H9 (cell line): ENCODE results near the gene NPDC1. TPM values are rescaled to one million over a fixed set of nuclear protein-coding genes. Genes with fewer than 3 reads are reported as not detected.
A peak's percentile ranks its signal among the peaks of the same experiment; 100 is the strongest.
"Not testable (repeated sequence)": the region's sequence is repeated elsewhere in the genome, so short reads cannot be mapped to it uniquely, and the experiment has no call there.

Experiments used
- DNase-seq: peaks from one replicate; pipeline ENCODE4 v3.0.0-alpha.2; 2017
- H2AFZ ChIP-seq: one replicate; pipeline ENCODE4 v1.6.1; 2013; ENCODE audit warnings: mild to moderate bottlenecking, low read length, control low read depth, moderate library complexity
- H2AK5ac ChIP-seq: 2 replicates; pipeline ENCODE4 v1.6.1; 2013; ENCODE audit warnings: low read length, control low read depth, mixed read lengths; ENCODE audit not compliant: insufficient read length
- H2BK120ac ChIP-seq: one replicate; pipeline ENCODE4 v1.6.1; 2013; ENCODE audit warnings: low read depth, mild to moderate bottlenecking, low read length, control low read depth, inconsistent platforms; ENCODE audit not compliant: poor library complexity, severe bottlenecking
- H2BK12ac ChIP-seq: 2 replicates; pipeline ENCODE4 v1.6.1; 2013; ENCODE audit warnings: low read length, control low read depth, mixed read lengths, low read depth; ENCODE audit not compliant: insufficient read length
- H2BK15ac ChIP-seq: 2 replicates; pipeline ENCODE4 v1.6.1; 2013; ENCODE audit warnings: low read depth, low read length, control low read depth
- H2BK20ac ChIP-seq: one replicate; pipeline ENCODE4 v1.6.1; 2013; ENCODE audit warnings: low read depth, mild to moderate bottlenecking, low read length, control low read depth, inconsistent platforms; ENCODE audit not compliant: poor library complexity, severe bottlenecking
- H2BK5ac ChIP-seq: 2 replicates; pipeline ENCODE4 v1.6.1; 2013; ENCODE audit warnings: low read length, control low read depth, mixed read lengths; ENCODE audit not compliant: insufficient read length
- H3K14ac ChIP-seq: 2 replicates; pipeline ENCODE4 v1.6.1; 2013; ENCODE audit warnings: low read length, control low read depth; ENCODE audit not compliant: insufficient read depth
- H3K18ac ChIP-seq: 2 replicates; pipeline ENCODE4 v1.6.1; 2013; ENCODE audit warnings: low read depth, mild to moderate bottlenecking, mixed read lengths, low read length, control low read depth; ENCODE audit not compliant: insufficient read length
- H3K23ac ChIP-seq: 2 replicates; pipeline ENCODE4 v1.6.1; 2013; ENCODE audit warnings: low read length, control low read depth, mixed read lengths, low read depth; ENCODE audit not compliant: insufficient read length
- H3K23me2 ChIP-seq: 2 replicates; pipeline ENCODE4 v1.6.1; 2013; ENCODE audit warnings: low read depth, mild to moderate bottlenecking, mixed read lengths, low read length, control low read depth; ENCODE audit not compliant: insufficient read length, poor library complexity, severe bottlenecking
- H3K27ac ChIP-seq: 2 replicates; pipeline ENCODE4 v1.5.1; 2013; ENCODE audit warnings: low read length, control low read depth, mixed read lengths, low read depth; ENCODE audit not compliant: insufficient read length
- H3K27me3 ChIP-seq: 2 replicates; pipeline ENCODE4 v1.6.1; 2013; ENCODE audit warnings: low read length, control low read depth, inconsistent platforms; ENCODE audit not compliant: insufficient read depth
- H3K4ac ChIP-seq: 2 replicates; pipeline ENCODE4 v1.6.1; 2013; ENCODE audit warnings: low read depth, mild to moderate bottlenecking, control low read depth, inconsistent platforms, low read length, moderate library complexity
- H3K4me1 ChIP-seq: 2 replicates; pipeline ENCODE4 v1.6.1; 2013; ENCODE audit warnings: low read length, control low read depth, inconsistent platforms; ENCODE audit not compliant: insufficient read depth
- H3K4me2 ChIP-seq: 2 replicates; pipeline ENCODE4 v1.6.1; 2013; ENCODE audit warnings: low read length, control low read depth, mixed read lengths; ENCODE audit not compliant: insufficient read length, insufficient read depth
- H3K56ac ChIP-seq: 2 replicates; pipeline ENCODE4 v1.6.1; 2013; ENCODE audit warnings: low read depth, mild to moderate bottlenecking, mixed read lengths, low read length, control low read depth; ENCODE audit not compliant: insufficient read length
- H3K79me1 ChIP-seq: 2 replicates; pipeline ENCODE4 v1.6.1; 2013; ENCODE audit warnings: low read depth, mild to moderate bottlenecking, moderate library complexity, low read length, control low read depth, inconsistent platforms; ENCODE audit not compliant: insufficient read depth, poor library complexity, severe bottlenecking
- H3K79me2 ChIP-seq: 2 replicates; pipeline ENCODE4 v1.6.1; 2013; ENCODE audit warnings: low read length, control low read depth, inconsistent platforms; ENCODE audit not compliant: insufficient read depth
- H3K9ac ChIP-seq: 2 replicates; pipeline ENCODE4 v1.6.1; 2013; ENCODE audit warnings: low read length, control low read depth, mixed read lengths; ENCODE audit not compliant: insufficient read length; ENCODE audit errors: extremely low read depth
- H3K9me3 ChIP-seq: one replicate; pipeline ENCODE4 v1.6.1; 2013; ENCODE audit warnings: low read depth, low read length, inconsistent platforms; ENCODE audit not compliant: control insufficient read depth
- H3T11ph ChIP-seq: one replicate; pipeline ENCODE4 v1.6.1; 2013; ENCODE audit warnings: mild to moderate bottlenecking, low read length, control low read depth, inconsistent platforms
- H4K20me1 ChIP-seq: one replicate; pipeline ENCODE4 v1.6.1; 2013; ENCODE audit not compliant: control insufficient read depth, insufficient read length, insufficient read depth
- H4K5ac ChIP-seq: 2 replicates; pipeline ENCODE4 v1.6.1; 2013; ENCODE audit warnings: low read depth, mild to moderate bottlenecking, mixed read lengths, low read length, control low read depth; ENCODE audit not compliant: insufficient read length
- H4K8ac ChIP-seq: replicated peaks from 2 replicates; pipeline ENCODE4 v1.6.1; 2013; ENCODE audit warnings: low read length, control low read depth, mixed read lengths, low read depth; ENCODE audit not compliant: insufficient read length
- H4K91ac ChIP-seq: 2 replicates; pipeline ENCODE4 v1.6.1; 2013; ENCODE audit warnings: low read depth, mild to moderate bottlenecking, moderate library complexity, mixed read lengths, low read length, control low read depth; ENCODE audit not compliant: insufficient read length
- H3K27ac Mint-ChIP-seq, 3 experiments: 2 replicates in 2 of 3; 3 replicates in 1 of 3; pipeline ENCODE4 v1.8.0; 2020 to 2021; ENCODE audit warnings: mixed read lengths in 3 of 3, mild to moderate bottlenecking in 1 of 3, moderate library complexity in 1 of 3
- H3K27me3 Mint-ChIP-seq: 2 replicates; pipeline ENCODE4 v1.8.0; 2021; ENCODE audit warnings: low read depth, mild to moderate bottlenecking, moderate library complexity, mixed read lengths
- H3K36me3 Mint-ChIP-seq, 3 experiments: 2 replicates in 2 of 3; 3 replicates in 1 of 3; pipeline ENCODE4 v1.8.0; 2020 to 2021; ENCODE audit warnings: low read depth in 3 of 3, mixed read lengths in 3 of 3; ENCODE audit not compliant: insufficient read depth in 1 of 3
- H3K4me1 Mint-ChIP-seq, 2 experiments: 2 replicates each; pipeline ENCODE4 v1.8.0; 2020; ENCODE audit warnings: mixed read lengths in 2 of 2
- H3K4me3 Mint-ChIP-seq, 2 experiments: 2 replicates in 1 of 2; 3 replicates in 1 of 2; pipeline ENCODE4 v1.8.0; 2020 to 2021; ENCODE audit warnings: mild to moderate bottlenecking in 2 of 2, mixed read lengths in 2 of 2, moderate library complexity in 1 of 2
- H3K9me3 Mint-ChIP-seq, 2 experiments: 2 replicates in 1 of 2; 3 replicates in 1 of 2; pipeline ENCODE4 v1.8.0; 2020; ENCODE audit warnings: mild to moderate bottlenecking in 2 of 2, mixed read lengths in 2 of 2, moderate library complexity in 1 of 2
- WGBS: extraction: QIAGEN DNeasy Blood & Tissue Kit; methylation state at CpG from one replicate; pipeline ENCODE4 v1.1.7; 2013; ENCODE audit warnings: missing lambda C conversion rate, low lambda C conversion rate, mixed read lengths; ENCODE audit not compliant: insufficient read length; ENCODE audit errors: extremely low coverage; 5-methylcytosine and 5-hydroxymethylcytosine counted together
- total RNA-seq: library from RNA; stranded (reverse); gene quantifications from 2 replicates; pipeline ENCODE4 v1.2.1, GENCODE V29; 2021
- TF ChIP-seq, protein P1 (sequence below): fragments of 200-600 bp; sonication (generic); conservative IDR thresholded peaks from 3 replicates; pipeline ENCODE4 v1.8.0; 2021; ENCODE audit warnings: antibody characterized with exemption, mild to moderate bottlenecking

Gene NPDC1
- total RNA-seq, 1 experiment from 2014 or later: 57.6 TPM

DNA sequence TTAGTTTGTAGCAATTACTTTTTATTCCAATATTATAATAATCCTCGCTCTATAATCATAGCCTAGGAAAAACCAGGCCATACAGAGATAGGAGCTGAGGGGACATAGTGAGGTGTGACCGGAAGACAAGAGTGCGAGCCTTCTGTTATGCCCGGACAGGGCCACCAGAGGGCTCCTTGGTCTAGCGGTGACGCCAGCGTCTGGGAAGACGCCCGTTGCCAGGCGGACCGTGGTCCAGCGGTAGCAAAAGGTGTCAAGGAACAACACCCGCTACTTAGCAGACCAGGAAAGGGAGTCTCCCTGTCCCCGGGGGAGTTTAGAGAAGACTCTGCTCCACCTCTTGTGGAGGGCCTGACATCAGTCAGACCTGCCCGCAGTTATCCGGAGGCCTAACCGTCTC, 41.7 kb downstream of the NPDC1 start:
- H3K9me3 ChIP-seq, H3K56ac ChIP-seq, H3K79me2 ChIP-seq, H2BK120ac ChIP-seq, H3K9ac ChIP-seq, H3K4me3 Mint-ChIP-seq, H4K8ac ChIP-seq, H3K4me1 Mint-ChIP-seq, H3K27ac Mint-ChIP-seq, H3K14ac ChIP-seq, H3K18ac ChIP-seq, H3K4me1 ChIP-seq, H3K79me1 ChIP-seq, H2AFZ ChIP-seq, H3K36me3 Mint-ChIP-seq, H3K23me2 ChIP-seq, H2BK20ac ChIP-seq, H3K23ac ChIP-seq, H3K27me3 ChIP-seq, H4K5ac ChIP-seq, H3T11ph ChIP-seq, H4K20me1 ChIP-seq, H2BK15ac ChIP-seq, H2AK5ac ChIP-seq, H3K4ac ChIP-seq, H2BK12ac ChIP-seq, H2BK5ac ChIP-seq, H3K27ac ChIP-seq, H3K4me2 ChIP-seq, DNase-seq, H4K91ac ChIP-seq: not testable (repeated sequence)
- H3K9me3 Mint-ChIP-seq: peaks cover 16 to 19% of the 10 kb centered on the region in 2 experiments
- no CpG with 5 or more reads among the region's 17 CpGs for WGBS
- TF ChIP-seq, protein P1, sequence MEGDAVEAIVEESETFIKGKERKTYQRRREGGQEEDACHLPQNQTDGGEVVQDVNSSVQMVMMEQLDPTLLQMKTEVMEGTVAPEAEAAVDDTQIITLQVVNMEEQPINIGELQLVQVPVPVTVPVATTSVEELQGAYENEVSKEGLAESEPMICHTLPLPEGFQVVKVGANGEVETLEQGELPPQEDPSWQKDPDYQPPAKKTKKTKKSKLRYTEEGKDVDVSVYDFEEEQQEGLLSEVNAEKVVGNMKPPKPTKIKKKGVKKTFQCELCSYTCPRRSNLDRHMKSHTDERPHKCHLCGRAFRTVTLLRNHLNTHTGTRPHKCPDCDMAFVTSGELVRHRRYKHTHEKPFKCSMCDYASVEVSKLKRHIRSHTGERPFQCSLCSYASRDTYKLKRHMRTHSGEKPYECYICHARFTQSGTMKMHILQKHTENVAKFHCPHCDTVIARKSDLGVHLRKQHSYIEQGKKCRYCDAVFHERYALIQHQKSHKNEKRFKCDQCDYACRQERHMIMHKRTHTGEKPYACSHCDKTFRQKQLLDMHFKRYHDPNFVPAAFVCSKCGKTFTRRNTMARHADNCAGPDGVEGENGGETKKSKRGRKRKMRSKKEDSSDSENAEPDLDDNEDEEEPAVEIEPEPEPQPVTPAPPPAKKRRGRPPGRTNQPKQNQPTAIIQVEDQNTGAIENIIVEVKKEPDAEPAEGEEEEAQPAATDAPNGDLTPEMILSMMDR: peak; percentile 67
- H3K27me3 Mint-ChIP-seq: peaks cover 11% of the 10 kb centered on the region
